ES-I3 (cell line): ENCODE results near the gene CSNK1E.

Experiments
- H3K36me3 ChIP-seq: 2 replicates; pipeline ENCODE4 v1.6.1; 2013; ENCODE audit warnings: mild to moderate bottlenecking, low read length, control low read depth, moderate library complexity; ENCODE audit not compliant: insufficient read depth
- H3K4me1 ChIP-seq: 2 replicates; pipeline ENCODE4 v1.6.1; 2013; ENCODE audit warnings: mild to moderate bottlenecking, control low read depth, low read length; ENCODE audit not compliant: insufficient read depth
- H3K9ac ChIP-seq: 2 replicates; pipeline ENCODE4 v1.6.1; 2013; ENCODE audit warnings: low read depth, mild to moderate bottlenecking, low read length, moderate library complexity
- H3K9me3 ChIP-seq: 2 replicates; pipeline ENCODE4 v1.6.1; 2013; ENCODE audit warnings: mild to moderate bottlenecking, low read length, moderate library complexity; ENCODE audit not compliant: control insufficient read depth, insufficient read depth

CSNK1E gene

DNA sequence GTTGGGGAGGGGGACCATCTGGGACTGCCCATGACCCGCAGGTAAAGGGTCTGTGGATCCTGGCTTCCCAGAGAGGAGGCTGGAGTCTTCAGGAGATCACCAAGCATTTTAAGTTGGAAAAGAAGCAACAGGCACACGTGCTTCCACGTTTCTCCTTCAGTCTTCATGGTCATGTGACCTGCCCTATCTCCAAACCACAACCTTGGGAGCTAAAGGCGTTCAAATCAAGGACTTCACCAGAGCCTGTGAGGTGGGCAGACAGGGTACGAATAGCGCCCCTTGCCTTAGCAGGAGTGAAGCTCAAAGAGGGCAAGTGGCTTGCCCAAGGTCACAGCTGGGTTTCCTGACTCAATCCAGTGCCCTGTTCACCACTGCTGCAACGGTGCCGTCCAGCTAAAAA lies 51.1 kb downstream of the CSNK1E start:
- Histone ChIP-seq H3K4me1 (peaks cover 17% of the 10 kb centered on the region), H3K36me3 (no peaks in the 10 kb centered on the region), H3K9ac (no peak overlapping the region), H3K9me3 (no peaks in the 10 kb centered on the region)

- peaks cover 14% of the 10 kb centered on the region; the same call in 1 of the 2 replicates for H3K4me1 ChIP-seq
- H3K36me3 ChIP-seq: no peaks in the 10 kb centered on the region
- H3K9me3 ChIP-seq: no peaks in the 10 kb centered on the region
- H3K9ac ChIP-seq: no peak overlapping the region
These were observed 52.9 kb downstream of the CSNK1E start for GRCh38 chr22:38264322-38264843.

GRCh38 chr22:38262051-38262795 lies 55.0 kb downstream of the CSNK1E start:
- H3K36me3 ChIP-seq: no peaks in the 10 kb centered on the region
- H3K9me3 ChIP-seq: no peaks in the 10 kb centered on the region
- no peak overlapping the region for H3K9ac ChIP-seq
- peaks cover 23% of the 10 kb centered on the region for H3K4me1 ChIP-seq

DNA sequence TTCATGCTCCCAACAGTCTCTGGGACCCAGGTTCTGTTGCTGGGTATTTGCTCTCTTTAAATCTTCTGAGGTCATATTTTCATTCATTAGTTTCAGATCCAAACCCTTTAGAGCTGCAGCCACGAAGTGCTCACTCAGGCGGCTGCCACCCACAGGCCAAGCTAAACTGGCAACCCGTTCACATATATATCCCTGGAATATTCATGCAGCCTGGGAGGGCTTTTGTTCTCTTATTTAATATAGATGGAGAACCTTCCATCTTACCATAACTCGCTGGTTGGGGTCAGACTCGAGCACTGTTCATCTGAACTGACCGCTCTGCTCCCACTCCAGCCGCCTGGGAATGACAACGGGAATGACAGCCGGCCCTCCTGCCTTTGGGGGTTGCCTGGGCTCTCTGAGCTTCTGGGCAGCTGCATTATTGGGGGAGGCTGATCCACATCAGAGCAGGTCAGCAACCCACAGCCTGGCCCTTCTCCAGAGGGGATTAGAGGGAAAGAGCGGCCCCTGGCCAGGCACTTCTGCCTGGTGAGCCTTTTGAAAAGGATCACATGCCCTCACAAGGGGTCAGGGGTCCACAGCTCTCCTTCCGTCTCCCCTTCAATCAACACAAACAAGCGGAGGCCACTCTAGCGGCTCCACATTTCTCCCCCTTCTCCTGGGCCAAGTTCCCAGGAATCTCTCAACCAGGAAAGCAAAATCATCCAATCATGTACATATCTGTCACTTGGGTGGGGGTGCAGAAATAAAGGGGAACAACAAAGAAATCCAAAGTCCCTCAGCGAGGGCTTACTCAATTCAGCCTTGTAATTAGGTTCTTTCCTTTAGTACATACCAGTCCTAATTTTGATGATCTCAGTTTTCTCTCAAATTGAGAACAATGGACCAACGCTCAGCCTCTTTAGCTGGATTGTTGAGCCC lies 56.2 kb downstream of the CSNK1E start:
- H3K4me1 ChIP-seq: peaks cover 23% of the 10 kb centered on the region
- no peaks in the 10 kb centered on the region for H3K36me3 ChIP-seq
- H3K9ac ChIP-seq: no peak overlapping the region
- H3K9me3 ChIP-seq: no peaks in the 10 kb centered on the region

DNA sequence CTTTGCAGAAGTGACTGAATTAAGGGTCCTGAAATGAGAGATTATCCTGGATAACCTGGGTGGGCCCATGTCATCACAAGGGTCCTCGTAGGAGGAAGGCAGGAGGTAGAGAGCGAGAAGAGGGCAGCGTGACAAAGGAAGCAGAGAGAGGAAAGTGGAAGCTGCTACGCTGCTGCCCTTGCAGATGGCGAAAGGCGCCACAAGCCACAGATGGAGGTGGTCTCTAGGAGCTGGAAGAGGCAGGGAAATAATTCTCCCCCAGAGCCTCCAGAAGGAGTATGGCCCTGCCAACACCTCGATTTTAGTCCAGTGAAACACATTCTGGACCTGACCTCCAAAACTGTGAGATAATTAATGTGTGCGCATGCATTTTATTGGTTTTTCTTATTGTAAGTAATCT lies 57.9 kb downstream of the CSNK1E start:
- H3K36me3 ChIP-seq: no peaks in the 10 kb centered on the region
- no peak overlapping the region for H3K9ac ChIP-seq
- no peaks in the 10 kb centered on the region for H3K9me3 ChIP-seq
- H3K4me1 ChIP-seq: peaks cover 23% of the 10 kb centered on the region

GRCh38 chr22:38258895-38259294 lies 58.3 kb downstream of the CSNK1E start:
- no peak overlapping the region for H3K9ac ChIP-seq
- no peaks in the 10 kb centered on the region for H3K9me3 ChIP-seq
- H3K36me3 ChIP-seq: no peaks in the 10 kb centered on the region
- H3K4me1 ChIP-seq: peaks cover 23% of the 10 kb centered on the region

GRCh38 chr22:38257650-38258250 lies 59.5 kb downstream of the CSNK1E start:
- Histone ChIP-seq H3K9me3 (no peaks in the 10 kb centered on the region), H3K9ac (no peak overlapping the region; the same call in 1 of the 2 replicates), H3K36me3 (no peaks in the 10 kb centered on the region), H3K4me1 (peaks cover 23% of the 10 kb centered on the region)

- H3K9ac ChIP-seq: no peak overlapping the region
- no peaks in the 10 kb centered on the region for H3K9me3 ChIP-seq
These were observed 60.1 kb downstream of the CSNK1E start for GRCh38 chr22:38257181-38257580.

GRCh38 chr22:38255697-38256096 lies 61.5 kb downstream of the CSNK1E start:
- H3K36me3 ChIP-seq: no peaks in the 10 kb centered on the region
- H3K9ac ChIP-seq: no peak overlapping the region
- peaks cover 9% of the 10 kb centered on the region for H3K4me1 ChIP-seq
- no peaks in the 10 kb centered on the region for H3K9me3 ChIP-seq

More at GRCh38 chr22:38257181-38257580, 60.1 kb downstream of the CSNK1E start:
- Histone ChIP-seq H3K4me1 (peaks cover 20% of the 10 kb centered on the region), H3K36me3 (no peaks in the 10 kb centered on the region)

- Histone ChIP-seq H3K4me1 (no peaks in the 10 kb centered on the region), H3K36me3 (peaks cover 5% of the 10 kb centered on the region; the same call in 1 of the 2 replicates), H3K9me3 (no peaks in the 10 kb centered on the region), H3K9ac (no peak overlapping the region)
These were observed 65.9 kb downstream of the CSNK1E start for GRCh38 chr22:38251341-38251692.

DNA sequence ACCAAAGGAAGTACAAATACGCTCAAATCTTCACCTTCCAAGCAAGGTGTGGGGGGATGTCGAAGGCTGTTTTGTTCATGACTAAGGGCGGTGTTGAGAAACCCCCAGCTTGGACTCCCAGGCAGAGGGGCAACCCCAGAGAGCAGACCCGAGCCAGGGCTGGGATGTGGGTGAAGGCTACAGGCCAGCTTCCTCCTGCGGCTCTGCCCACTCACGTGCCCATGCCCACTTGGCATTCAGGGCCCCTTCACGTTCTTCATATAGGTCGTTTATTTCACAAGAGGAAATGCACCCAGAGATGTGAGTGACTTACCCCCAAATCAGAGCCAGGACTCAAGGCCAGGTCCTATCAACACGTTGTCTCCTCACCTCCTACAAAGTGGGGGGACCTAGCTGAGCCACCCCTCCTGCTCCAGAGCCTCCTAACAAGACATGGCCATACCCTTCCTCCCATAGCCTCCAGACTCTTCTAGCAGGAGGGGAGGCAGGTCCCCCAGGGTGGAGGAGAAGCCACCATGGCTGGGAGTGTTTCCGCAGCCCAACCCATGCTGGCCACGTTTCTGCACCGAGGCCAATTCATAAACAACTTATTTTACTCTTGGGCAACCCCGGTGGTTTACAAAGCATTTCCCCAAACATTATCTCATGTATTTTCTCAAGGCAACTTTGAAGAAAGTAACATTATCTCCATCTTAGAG lies 66.4 kb downstream of the CSNK1E start:
- no peaks in the 10 kb centered on the region for H3K9me3 ChIP-seq

GRCh38 chr22:38249803-38250642 lies 67.2 kb downstream of the CSNK1E start:
- H3K4me1 ChIP-seq: no peaks in the 10 kb centered on the region
- peaks cover 5% of the 10 kb centered on the region; the same call in 1 of the 2 replicates for H3K36me3 ChIP-seq
- H3K9ac ChIP-seq: no peak overlapping the region
- no peaks in the 10 kb centered on the region for H3K9me3 ChIP-seq

More for the DNA sequence above, 66.4 kb downstream of the CSNK1E start:
- Histone ChIP-seq H3K9ac (no peak overlapping the region), H3K4me1 (no peaks in the 10 kb centered on the region), H3K36me3 (peaks cover 5% of the 10 kb centered on the region; the same call in 1 of the 2 replicates)

DNA sequence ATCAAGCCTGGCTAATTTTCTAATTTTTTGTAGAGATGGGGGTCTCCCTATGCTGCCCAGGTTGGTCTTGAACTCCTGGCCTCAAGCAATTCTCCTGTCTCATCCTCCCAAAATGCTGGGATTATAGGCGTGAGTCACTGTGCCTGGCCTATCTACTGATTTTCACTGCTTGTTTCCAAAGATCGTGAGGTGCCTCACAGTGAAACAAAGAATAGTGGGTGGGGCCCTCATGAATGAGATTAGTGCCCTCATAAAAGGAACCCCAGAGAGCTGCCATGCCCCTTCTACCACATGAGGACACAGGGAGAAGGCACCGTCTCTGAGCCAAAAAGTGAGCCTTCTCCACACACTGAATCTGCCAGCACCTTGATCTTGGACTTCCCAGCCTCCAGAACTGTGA lies 67.9 kb downstream of the CSNK1E start:
- H3K9me3 ChIP-seq: no peaks in the 10 kb centered on the region
- H3K9ac ChIP-seq: no peak overlapping the region
- peaks cover 5% of the 10 kb centered on the region; the same call in 1 of the 2 replicates for H3K36me3 ChIP-seq
- no peaks in the 10 kb centered on the region for H3K4me1 ChIP-seq
